GM19467 (cell line): ENCODE results near the gene PAH.
"Not testable (repeated sequence)": the region's sequence is repeated elsewhere in the genome, so short reads cannot be mapped to it uniquely, and the experiment has no call there.

ENCODE experiments used
- ATAC-seq: cut with Tn5 transposase; IDR thresholded peaks from one replicate; pipeline ENCODE4 v1.9.1; 2021; ENCODE audit warnings: mild to moderate bottlenecking, moderate library complexity; ENCODE audit not compliant: unreplicated experiment

Gene PAH

GRCh38 chr12:102833687-102834441, 83.2 kb downstream of the PAH start:
- ATAC-seq, result no peak

DNA sequence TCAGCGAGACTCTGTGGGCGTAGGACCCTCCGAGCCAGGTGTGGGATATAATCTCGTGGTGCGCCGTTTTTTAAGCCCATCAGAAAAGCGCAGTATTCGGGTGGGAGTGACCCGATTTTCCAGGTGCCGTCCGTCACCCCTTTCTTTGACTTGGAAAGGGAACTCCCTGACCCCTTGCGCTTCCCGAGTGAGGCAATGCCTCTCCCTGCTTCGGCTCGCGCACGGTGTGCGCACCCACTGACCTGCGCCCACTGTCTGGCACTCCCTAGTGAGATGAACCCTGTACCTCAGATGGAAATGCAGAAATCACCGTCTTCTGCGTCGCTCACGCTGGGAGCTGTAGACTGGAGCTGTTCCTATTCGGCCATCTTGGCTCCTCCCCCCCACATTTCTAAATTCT, 84.2 kb downstream of the PAH start:
- not testable (repeated sequence) for ATAC-seq

DNA sequence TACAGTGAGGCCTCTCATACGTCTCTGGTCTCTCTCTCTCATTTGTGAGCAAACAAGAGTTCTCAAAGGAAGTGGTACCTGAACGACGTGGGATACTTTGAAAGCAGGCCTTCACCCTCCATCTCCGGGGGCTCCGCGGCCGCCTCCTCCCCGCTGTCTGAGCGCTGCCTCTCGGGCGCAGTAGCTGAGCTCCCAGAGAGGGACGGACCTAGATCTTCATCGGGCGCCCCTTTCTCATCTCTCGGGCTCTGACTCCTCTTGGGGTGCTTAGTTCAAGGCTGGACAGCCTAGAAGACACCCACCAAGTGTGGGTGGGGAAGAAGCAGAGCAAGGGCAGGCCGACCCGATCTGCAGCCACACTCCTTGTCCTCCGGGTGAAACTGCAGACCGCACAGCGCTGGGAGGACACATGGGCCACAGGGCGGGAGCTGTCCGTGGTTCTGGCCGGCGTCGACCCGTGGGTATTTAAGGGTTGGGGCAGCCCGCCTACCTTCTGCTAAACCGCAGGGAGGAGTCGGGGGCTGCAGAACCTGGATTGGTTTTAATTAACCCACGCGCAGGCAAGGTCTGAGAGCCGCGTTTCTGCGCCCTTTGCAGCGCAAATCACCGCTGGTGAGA, 92.7 kb downstream of the PAH start:
- ATAC-seq, result no peak

DNA sequence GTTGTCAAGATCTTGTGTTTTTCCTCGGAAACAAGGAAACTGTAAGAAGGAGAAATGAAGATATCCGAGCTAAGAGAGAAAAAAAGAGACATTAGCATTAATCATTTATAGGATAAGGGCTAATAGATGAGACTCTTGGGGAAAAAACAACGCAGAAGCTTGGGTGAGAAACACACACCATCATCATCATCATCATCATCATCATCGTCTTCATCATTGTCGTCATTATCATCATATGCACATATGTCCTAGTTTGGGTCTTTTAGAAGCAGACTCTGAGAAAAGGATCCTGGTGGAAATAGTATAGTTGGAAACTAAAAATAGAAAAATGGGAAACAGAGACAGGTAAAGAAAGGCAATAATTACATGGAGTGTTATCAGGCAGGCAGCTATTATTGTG, 95.9 kb downstream of the PAH start:
- ATAC-seq, result no peak

DNA sequence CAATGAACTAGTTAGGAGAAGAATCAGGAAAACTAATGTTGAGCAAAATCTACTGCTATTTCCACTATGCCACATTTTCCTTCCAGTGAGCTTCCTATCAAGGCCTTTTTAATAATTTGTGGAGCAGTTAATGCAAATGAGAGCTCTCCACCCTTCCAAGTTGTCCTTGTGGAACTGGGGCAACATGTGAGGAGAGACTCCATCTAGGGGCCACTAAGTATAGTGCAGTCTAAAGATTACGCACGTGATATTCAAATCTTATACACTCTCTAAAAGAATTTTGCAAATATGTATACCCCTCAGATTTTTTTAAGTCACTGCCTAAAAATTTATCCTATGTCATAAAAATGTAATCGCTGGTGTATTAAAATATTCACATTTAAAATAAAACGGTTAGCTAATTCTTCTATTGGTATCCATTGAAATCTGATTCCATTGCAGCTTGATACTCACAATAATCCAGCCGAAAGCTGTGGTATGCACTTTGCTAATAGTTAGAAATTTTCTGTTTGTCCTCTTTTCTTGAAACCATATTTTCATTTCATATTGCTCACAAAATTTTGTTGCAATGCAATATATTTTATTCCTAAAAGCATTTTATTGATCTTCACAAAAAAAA, 100.1 kb downstream of the PAH start:
- ATAC-seq, result no peak

DNA sequence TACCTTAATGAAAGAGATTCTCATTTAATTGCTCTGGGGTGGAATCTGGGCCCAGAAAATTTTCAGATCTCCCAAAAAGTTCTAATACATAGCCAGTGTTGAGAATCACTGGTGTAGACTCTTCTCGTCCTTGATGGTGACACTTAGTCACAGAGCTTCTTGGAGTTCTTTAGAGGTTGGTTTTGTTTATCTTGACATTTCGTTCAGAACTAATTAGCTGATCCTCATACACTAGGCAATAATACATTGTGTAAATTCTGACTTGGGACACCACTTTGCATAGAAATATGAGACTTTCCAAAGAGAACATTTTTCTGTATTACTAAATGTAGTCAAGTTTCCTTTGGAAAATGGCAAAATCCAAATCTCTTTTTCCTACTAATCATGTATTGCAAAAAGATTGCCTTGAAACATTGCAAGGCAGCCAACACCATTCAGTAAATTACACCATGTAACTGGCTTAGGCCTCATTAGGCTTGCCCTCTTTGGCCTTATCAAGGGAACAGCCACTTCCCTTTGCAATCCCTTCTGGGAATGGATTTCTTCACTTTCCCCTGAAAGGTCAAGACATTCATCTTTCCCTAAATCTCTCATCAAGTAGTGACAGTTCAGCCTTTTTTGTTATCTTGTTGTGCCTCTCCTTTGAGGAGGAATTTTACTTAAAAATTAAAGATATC, 102.2 kb downstream of the PAH start:
- ATAC-seq, result no peak

- no peak for ATAC-seq
Observed at GRCh38 chr12:102812344-102812743, 104.7 kb downstream of the PAH start.

- no peak for ATAC-seq
Observed at GRCh38 chr12:102811110-102811737, 105.8 kb downstream of the PAH start.

- no peak for ATAC-seq
Observed at GRCh38 chr12:102808412-102808811, 108.6 kb downstream of the PAH start.

GRCh38 chr12:102806592-102806991, 110.5 kb downstream of the PAH start:
- no peak for ATAC-seq

GRCh38 chr12:102806110-102806509, 110.9 kb downstream of the PAH start:
- no peak for ATAC-seq

- ATAC-seq, result no peak
Observed at GRCh38 chr12:102800565-102800964, 116.5 kb downstream of the PAH start.

- ATAC-seq, result no peak
Observed at GRCh38 chr12:102799229-102799628, 117.8 kb downstream of the PAH start.

- ATAC-seq, result no peak
Observed at GRCh38 chr12:102797528-102797927, 119.5 kb downstream of the PAH start.

DNA sequence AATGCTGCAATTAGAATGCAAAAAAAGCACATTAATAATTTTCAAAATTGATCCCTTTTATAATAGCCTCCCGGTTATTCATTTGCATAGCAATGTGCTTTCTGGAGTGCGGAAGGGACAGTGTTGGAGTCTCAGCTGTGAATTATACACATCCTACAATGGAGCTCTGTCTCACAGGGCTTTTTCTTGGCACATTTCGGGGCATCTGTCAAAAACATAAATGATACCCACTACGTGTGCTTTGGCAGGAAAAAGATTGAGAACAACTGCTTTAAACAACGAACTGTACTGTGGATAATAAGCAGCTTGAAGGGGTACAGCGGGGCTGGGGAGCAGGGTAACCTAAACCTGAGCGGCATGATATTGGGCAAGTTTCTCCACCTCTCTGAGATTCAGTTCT, 123.1 kb downstream of the PAH start:
- no peak for ATAC-seq
